Tibial nerve (tissue), 4 donors: ENCODE measurements around the gene APC2. TPM values are rescaled to one million over a fixed set of nuclear protein-coding genes. Genes with fewer than 3 reads are reported as not detected.
"Not testable (repeated sequence)": the region's sequence is repeated elsewhere in the genome, so short reads cannot be mapped to it uniquely, and the experiment has no call there.

Experiments
- DNase-seq, 2 donors: peaks; one replicate each; pipeline ENCODE4 v3.0.0-alpha.2; 2019; ENCODE audit warnings: low spot score in 2 of 2
- H3K27ac ChIP-seq, 4 donors: fragments of 200-600 bp; sonication (generic) in 3 of 4; one replicate each; pipeline ENCODE4 v1.5.1; 2017 to 2019; ENCODE audit warnings: mild to moderate bottlenecking in 1 of 4
- H3K27me3 ChIP-seq, 2 donors: fragments of 200-600 bp; sonication (generic) in 1 of 2; one replicate each; pipeline versions ENCODE4 v1.5.1 to v1.6.0; 2017 to 2019
- H3K36me3 ChIP-seq, 3 donors: fragments of 200-600 bp; sonication (generic); one replicate each; pipeline ENCODE4 v1.5.1; 2018 to 2019
- H3K4me1 ChIP-seq, 4 donors: fragments of 200-600 bp; sonication (generic) in 3 of 4; one replicate each; pipeline ENCODE4 v1.5.1; 2017 to 2019
- H3K4me3 ChIP-seq, 4 donors: fragments of 200-600 bp; sonication (generic) in 3 of 4; one replicate each; pipeline ENCODE4 v1.5.1; 2017 to 2019; ENCODE audit warnings: mild to moderate bottlenecking in 1 of 4, moderate library complexity in 1 of 4
- H3K9me3 ChIP-seq, 4 donors: fragments of 200-600 bp; sonication (generic) in 3 of 4; one replicate each; pipeline ENCODE4 v1.5.1; 2017 to 2019
- EP300 ChIP-seq, 2 donors: sonication (generic); formaldehyde crosslinking; IDR thresholded peaks; one replicate each; pipeline ENCODE4 v1.6.1; 2017; ENCODE audit warnings: antibody characterized with exemption in 2 of 2, mild to moderate bottlenecking in 1 of 2
- POLR2A ChIP-seq, 2 donors: fragments of 450-650 bp; IDR thresholded peaks; one replicate each; pipeline ENCODE4 v1.6.1; 2017; ENCODE audit warnings: antibody characterized with exemption in 2 of 2, mild to moderate bottlenecking in 2 of 2, moderate library complexity in 2 of 2
- WGBS, 2 donors: methylation state at CpG; one replicate each; pipeline ENCODE4 v1.1.5; 2018; 5-methylcytosine and 5-hydroxymethylcytosine counted together
- total RNA-seq, 4 donors: library from RNA; depleted of rRNA; stranded (reverse); fragments of >200 nt; gene quantifications; one replicate each; pipeline ENCODE4 v1.1.0, GENCODE V29; 2016
- TF ChIP-seq, protein P1 (sequence below), 5 experiments: fragments of 200-600 bp in 3 of 5; fragments of 450-650 bp in 2 of 5; sonication (generic) in 3 of 5; IDR thresholded peaks; one replicate each; pipeline ENCODE4 v1.5.1; 2016 to 2019; ENCODE audit warnings: antibody characterized with exemption in 5 of 5, mild to moderate bottlenecking in 3 of 5, moderate library complexity in 2 of 5

Gene APC2
- total RNA-seq, 4 donors from 2014 or later, result 1.7 to 10.2 (median 4.2) TPM

GRCh38 chr19:1417681-1418495 is 32.0 kb upstream of the APC2 start:
- Histone ChIP-seq H3K4me3 (no peak overlapping the region), H3K9me3 (no peaks in the 10 kb centered on the region), H3K4me1 (peaks cover 0 to 69% (median 36%) of the 10 kb centered on the region in 4 donors), H3K27ac (peak overlapping the region; percentile 11 to 99 (median 88)), H3K27me3 (no peaks in the 10 kb centered on the region), H3K36me3 (peaks cover 0 to 57% (median 8%) of the 10 kb centered on the region in 3 donors)
- TF ChIP-seq POLR2A (IDR thresholded peaks at IDR 0.05), result no peak
- TF ChIP-seq, protein P1, sequence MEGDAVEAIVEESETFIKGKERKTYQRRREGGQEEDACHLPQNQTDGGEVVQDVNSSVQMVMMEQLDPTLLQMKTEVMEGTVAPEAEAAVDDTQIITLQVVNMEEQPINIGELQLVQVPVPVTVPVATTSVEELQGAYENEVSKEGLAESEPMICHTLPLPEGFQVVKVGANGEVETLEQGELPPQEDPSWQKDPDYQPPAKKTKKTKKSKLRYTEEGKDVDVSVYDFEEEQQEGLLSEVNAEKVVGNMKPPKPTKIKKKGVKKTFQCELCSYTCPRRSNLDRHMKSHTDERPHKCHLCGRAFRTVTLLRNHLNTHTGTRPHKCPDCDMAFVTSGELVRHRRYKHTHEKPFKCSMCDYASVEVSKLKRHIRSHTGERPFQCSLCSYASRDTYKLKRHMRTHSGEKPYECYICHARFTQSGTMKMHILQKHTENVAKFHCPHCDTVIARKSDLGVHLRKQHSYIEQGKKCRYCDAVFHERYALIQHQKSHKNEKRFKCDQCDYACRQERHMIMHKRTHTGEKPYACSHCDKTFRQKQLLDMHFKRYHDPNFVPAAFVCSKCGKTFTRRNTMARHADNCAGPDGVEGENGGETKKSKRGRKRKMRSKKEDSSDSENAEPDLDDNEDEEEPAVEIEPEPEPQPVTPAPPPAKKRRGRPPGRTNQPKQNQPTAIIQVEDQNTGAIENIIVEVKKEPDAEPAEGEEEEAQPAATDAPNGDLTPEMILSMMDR (IDR thresholded peaks at IDR 0.05), result no peak
- peak in 1 of 2 donors; percentile 13 for TF ChIP-seq EP300 (IDR thresholded peaks at IDR 0.05)
- DNase-seq, result no peak
- WGBS, 2 donors, result 73 to 82% methylated on average over 25 to 30 of the region's 30 CpGs

- Histone ChIP-seq H3K9me3 (no peaks in the 10 kb centered on the region), H3K36me3 (peaks cover 0 to 57% (median 13%) of the 10 kb centered on the region in 3 donors), H3K4me1 (peaks cover 0 to 63% (median 36%) of the 10 kb centered on the region in 4 donors), H3K27me3 (no peaks in the 10 kb centered on the region), H3K4me3 (no peak overlapping the region), H3K27ac (peak overlapping the region in 2 of 4 donors; percentile 95 to 99)
- TF ChIP-seq POLR2A (IDR thresholded peaks at IDR 0.05), result no peak
- DNase-seq, result no peak
- 69 to 71% methylated on average over 13 of the region's 13 CpGs for WGBS, 2 donors
Observed at GRCh38 chr19:1418496-1418775, 31.5 kb upstream of the APC2 start.

GRCh38 chr19:1418951-1419738 is 30.8 kb upstream of the APC2 start:
- WGBS, 2 donors, result 84 to 85% methylated on average over 21 of the region's 21 CpGs
- Histone ChIP-seq H3K4me3 (no peak overlapping the region), H3K27ac (peak overlapping the region in 2 of 4 donors; percentile 95 to 99), H3K36me3 (peaks cover 0 to 62% (median 20%) of the 10 kb centered on the region in 3 donors), H3K27me3 (no peaks in the 10 kb centered on the region), H3K4me1 (peaks cover 0 to 56% (median 36%) of the 10 kb centered on the region in 4 donors), H3K9me3 (no peaks in the 10 kb centered on the region)
- TF ChIP-seq, protein P1 (IDR thresholded peaks at IDR 0.05), result no peak
- TF ChIP-seq POLR2A (IDR thresholded peaks at IDR 0.05), result no peak
- no peak for TF ChIP-seq EP300 (IDR thresholded peaks at IDR 0.05)
- no peak for DNase-seq

DNA sequence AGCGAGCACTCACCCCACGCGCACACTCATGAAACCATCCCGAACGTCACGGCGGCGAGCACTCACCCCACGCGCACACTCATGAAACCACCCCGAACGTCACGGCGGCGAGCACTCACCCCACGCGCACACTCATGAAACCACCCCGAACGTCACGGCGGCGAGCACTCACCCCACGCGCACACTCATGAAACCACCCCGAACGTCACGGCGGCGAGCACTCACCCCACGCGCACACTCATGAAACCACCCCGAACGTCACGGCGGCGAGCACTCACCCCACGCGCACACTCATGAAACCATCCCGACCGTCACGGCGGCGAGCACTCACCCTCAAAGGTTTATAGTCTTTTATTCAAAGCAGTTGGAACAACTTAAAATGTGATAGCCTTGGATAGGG is 29.8 kb upstream of the APC2 start:
- H3K9me3 ChIP-seq, H3K27me3 ChIP-seq, DNase-seq, H3K4me3 ChIP-seq, H3K27ac ChIP-seq: not testable (repeated sequence)
- WGBS, 2 donors, result 94% methylated on average over 20 to 25 of the region's 43 CpGs
- Histone ChIP-seq H3K4me1 (peaks cover 0 to 47% (median 33%) of the 10 kb centered on the region in 4 donors), H3K36me3 (peaks cover 0 to 71% (median 20%) of the 10 kb centered on the region in 3 donors)

DNA sequence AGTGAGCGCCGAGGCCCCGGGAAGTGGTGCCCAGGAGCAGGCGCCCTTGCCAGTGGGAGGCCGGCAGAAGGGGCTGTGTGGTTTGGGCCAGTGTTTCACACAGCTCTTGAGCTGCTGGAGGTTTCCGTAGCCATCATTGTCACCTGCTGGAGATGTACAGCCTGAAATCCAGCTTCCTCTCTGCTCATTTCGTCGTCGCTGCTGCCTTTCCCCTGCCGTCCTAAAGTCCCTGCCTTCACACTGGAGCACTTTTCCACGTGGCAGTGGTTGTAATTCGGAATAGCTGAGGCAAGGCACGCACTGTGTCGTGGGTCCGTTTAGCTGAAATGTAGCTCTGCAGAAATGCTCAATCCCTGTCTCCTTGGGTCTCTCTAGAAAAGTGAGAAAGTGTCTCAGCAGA is 29.3 kb upstream of the APC2 start:
- Histone ChIP-seq H3K27me3 (no peaks in the 10 kb centered on the region), H3K4me3 (no peak overlapping the region), H3K27ac (no peak overlapping the region), H3K36me3 (peaks cover 0 to 76% (median 20%) of the 10 kb centered on the region in 3 donors), H3K4me1 (peaks cover 0 to 42% (median 29%) of the 10 kb centered on the region in 4 donors), H3K9me3 (no peaks in the 10 kb centered on the region)
- TF ChIP-seq EP300 (IDR thresholded peaks at IDR 0.05), result no peak
- TF ChIP-seq POLR2A (IDR thresholded peaks at IDR 0.05), result no peak
- TF ChIP-seq, protein P1 (IDR thresholded peaks at IDR 0.05), result no peak
- no peak for DNase-seq
- WGBS, 2 donors, result 87 to 88% methylated on average over 15 of the region's 15 CpGs
